ENCODE data around the gene TBCEL.

The TBCEL gene

DNA sequence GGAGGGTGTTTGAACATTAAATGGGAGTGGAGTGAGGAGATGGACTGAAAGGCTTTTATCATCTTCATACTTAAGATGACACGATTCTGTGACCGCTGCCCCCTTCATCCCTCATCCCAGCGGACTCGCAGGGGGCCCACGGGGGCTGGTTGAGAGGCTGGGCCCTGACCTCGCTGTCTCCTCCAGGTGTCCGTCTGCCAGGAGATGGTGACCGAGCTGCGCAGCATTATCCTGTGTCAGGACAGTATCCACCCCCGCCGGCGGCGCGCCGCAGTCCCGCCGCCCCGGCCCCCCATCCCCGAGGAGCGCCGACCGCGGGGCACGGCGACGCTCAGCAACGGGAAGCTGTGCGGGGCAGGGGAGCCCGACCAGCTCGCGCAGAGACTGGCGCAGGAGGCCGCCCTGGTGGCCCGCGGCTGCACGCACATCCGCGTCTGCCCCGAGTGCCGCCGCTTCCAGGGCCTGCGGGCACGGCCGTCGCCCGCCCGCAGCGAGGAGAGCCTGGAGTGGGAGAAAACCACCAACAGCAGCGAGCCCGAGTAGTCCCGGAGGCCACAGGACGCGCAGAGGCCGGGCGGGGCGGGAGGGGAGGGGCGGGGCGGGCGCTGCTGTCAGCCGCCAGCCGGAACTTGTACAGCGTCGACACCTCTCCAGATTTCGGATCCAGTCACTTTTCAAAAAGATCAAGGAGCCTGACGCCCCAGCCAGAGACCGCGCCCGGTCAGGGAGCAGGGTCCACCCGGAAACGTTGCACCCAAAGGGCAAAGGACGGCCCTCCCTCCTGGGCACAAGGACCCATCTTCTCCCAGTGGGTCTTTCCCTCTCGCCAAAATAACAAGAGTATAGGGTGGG is 38.0 kb upstream of the TBCEL start:
- no peak overlapping the region for H2BK120ac ChIP-seq (ENCODE audit: low read depth, low read length)
- no peak overlapping the region for H3K27ac ChIP-seq (ENCODE audit: low read depth, low read length)
- peak overlapping the region; percentile 59 for H3K9ac ChIP-seq (ENCODE audit: low read length)
- H3K27me3 ChIP-seq (ENCODE audit: insufficient read depth, low read length, poor library complexity): no peaks in the 10 kb centered on the region
- H3K18ac ChIP-seq (ENCODE audit: low read length): peak overlapping the region; percentile 91
- peaks cover 5% of the 10 kb centered on the region for H3K4me1 ChIP-seq (ENCODE audit: control insufficient read depth, low read depth, low read length)
- no peak overlapping the region for H3K4ac ChIP-seq (ENCODE audit: low read depth, low read length)
- H3K79me2 ChIP-seq (ENCODE audit: control insufficient read depth, insufficient read depth, low read length): no peaks in the 10 kb centered on the region
- WGBS (ENCODE audit: extremely low coverage, insufficient coverage, low lambda C conversion rate): no CpG with 5 or more reads among the region's 72 CpGs
- H4K5ac ChIP-seq (ENCODE audit: low read length): no peak overlapping the region
- peak; percentile 88 for DNase-seq
- H3K56ac ChIP-seq (ENCODE audit: low read length): peak overlapping the region; percentile 81
- H2BK15ac ChIP-seq (replicated peaks; ENCODE audit: low read depth): no peak overlapping the region
- peak overlapping the region; percentile 73 for H3K4me2 ChIP-seq (ENCODE audit: low read length)
- no peaks in the 10 kb centered on the region for H3K36me3 ChIP-seq (ENCODE audit: control insufficient read depth, insufficient read depth, low read length)
- H4K8ac ChIP-seq (ENCODE audit: low read depth, low read length): no peak overlapping the region
- no peak overlapping the region for H2AK5ac ChIP-seq (ENCODE audit: low read length)
- no peaks in the 10 kb centered on the region for H3K79me1 ChIP-seq (ENCODE audit: low read length)
- H2BK5ac ChIP-seq (ENCODE audit: low read length): no peak overlapping the region
- H3K4me3 ChIP-seq (ENCODE audit: low read length): no peak overlapping the region
- no peak overlapping the region for H3K23ac ChIP-seq (ENCODE audit: low read length)

DNA sequence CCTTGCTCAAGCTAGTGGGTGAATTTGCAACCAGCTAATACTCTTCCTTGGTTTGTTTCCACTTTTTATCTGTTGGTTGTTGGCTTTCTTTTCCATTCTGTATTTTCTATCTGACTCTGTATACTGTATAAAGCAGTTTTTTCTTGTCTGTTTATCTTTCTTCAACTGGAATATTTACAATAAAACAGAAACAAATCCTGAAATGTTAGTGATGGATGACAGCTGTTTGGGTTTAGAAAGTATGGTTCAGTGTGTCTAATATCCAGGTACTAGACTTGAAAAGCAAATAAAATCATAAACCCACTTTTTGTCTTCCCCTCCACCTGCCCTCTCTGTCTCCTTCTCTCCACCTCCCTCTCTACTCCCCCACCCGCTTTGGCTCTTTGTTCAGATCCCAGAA is 35.3 kb upstream of the TBCEL start:
- H3K4me2 ChIP-seq (ENCODE audit: low read length): no peak overlapping the region
- H3K4me3 ChIP-seq (ENCODE audit: low read length): no peak overlapping the region
- no peak overlapping the region for H3K23ac ChIP-seq (ENCODE audit: low read length)
- no peaks in the 10 kb centered on the region for H3K27me3 ChIP-seq (ENCODE audit: insufficient read depth, low read length, poor library complexity)
- no peaks in the 10 kb centered on the region for H3K79me2 ChIP-seq (ENCODE audit: control insufficient read depth, insufficient read depth, low read length)
- peaks cover 13% of the 10 kb centered on the region for H3K4me1 ChIP-seq (ENCODE audit: control insufficient read depth, low read depth, low read length)
- H3K27ac ChIP-seq (ENCODE audit: low read depth, low read length): no peak overlapping the region
- H3K4ac ChIP-seq (ENCODE audit: low read depth, low read length): no peak overlapping the region
- H3K18ac ChIP-seq (ENCODE audit: low read length): no peak overlapping the region
- no peaks in the 10 kb centered on the region for H3K36me3 ChIP-seq (ENCODE audit: control insufficient read depth, insufficient read depth, low read length)
- H2BK15ac ChIP-seq (replicated peaks; ENCODE audit: low read depth): no peak overlapping the region
- no peak overlapping the region for H2BK120ac ChIP-seq (ENCODE audit: low read depth, low read length)
- DNase-seq: no peak
- H3K9ac ChIP-seq (ENCODE audit: low read length): no peak overlapping the region
- WGBS (ENCODE audit: extremely low coverage, insufficient coverage, low lambda C conversion rate): no CpG with 5 or more reads among the region's 1 CpG
- no peak overlapping the region for H2BK5ac ChIP-seq (ENCODE audit: low read length)
- no peaks in the 10 kb centered on the region for H3K79me1 ChIP-seq (ENCODE audit: low read length)
- no peak overlapping the region for H3K56ac ChIP-seq (ENCODE audit: low read length)
- H4K8ac ChIP-seq (ENCODE audit: low read depth, low read length): no peak overlapping the region
- no peak overlapping the region for H2AK5ac ChIP-seq (ENCODE audit: low read length)
- H4K5ac ChIP-seq (ENCODE audit: low read length): no peak overlapping the region

DNA sequence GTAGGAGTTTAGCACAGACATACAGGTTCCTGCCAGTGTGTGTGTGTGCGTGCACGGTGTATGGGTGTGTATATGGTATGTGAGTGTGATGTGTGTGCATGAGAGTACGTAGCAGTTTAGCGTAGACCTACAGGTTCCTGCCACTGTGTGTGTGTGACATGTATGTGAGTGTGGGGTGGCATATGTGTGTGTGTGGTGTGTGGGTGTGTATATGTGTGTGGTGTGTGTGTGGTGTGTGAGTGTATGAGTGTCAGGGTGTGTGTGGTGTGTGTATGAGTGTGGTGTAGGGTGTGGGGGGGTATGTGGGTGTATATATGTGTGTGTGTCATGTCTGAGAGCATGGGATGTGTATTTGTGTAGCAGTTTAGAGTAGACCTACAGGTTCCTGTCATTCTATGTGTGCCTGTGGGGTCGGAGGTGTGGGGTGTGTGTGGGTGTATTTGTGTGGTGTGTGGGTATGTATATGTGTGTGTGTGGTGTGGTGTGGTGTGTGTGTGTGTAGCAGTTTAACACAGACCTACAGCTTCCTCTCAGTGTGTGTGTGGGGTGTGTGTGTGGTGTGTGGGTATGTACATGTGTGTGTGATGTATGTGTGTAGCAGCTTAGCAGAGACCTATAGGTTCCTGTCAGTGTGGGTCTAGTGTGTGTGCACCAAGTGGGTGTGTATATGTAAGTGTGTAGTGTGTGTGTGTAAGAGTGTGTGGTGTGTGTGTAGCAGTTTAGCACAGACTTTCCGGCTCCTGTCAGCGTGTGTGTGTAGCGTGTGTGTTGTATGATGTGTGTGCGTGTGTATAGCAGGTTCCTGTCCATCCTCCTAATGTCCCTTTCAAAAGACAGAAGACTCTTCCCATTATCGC is 31.8 kb upstream of the TBCEL start:
- no CpG with 5 or more reads among the region's 10 CpGs for WGBS (ENCODE audit: extremely low coverage, insufficient coverage, low lambda C conversion rate)

DNA sequence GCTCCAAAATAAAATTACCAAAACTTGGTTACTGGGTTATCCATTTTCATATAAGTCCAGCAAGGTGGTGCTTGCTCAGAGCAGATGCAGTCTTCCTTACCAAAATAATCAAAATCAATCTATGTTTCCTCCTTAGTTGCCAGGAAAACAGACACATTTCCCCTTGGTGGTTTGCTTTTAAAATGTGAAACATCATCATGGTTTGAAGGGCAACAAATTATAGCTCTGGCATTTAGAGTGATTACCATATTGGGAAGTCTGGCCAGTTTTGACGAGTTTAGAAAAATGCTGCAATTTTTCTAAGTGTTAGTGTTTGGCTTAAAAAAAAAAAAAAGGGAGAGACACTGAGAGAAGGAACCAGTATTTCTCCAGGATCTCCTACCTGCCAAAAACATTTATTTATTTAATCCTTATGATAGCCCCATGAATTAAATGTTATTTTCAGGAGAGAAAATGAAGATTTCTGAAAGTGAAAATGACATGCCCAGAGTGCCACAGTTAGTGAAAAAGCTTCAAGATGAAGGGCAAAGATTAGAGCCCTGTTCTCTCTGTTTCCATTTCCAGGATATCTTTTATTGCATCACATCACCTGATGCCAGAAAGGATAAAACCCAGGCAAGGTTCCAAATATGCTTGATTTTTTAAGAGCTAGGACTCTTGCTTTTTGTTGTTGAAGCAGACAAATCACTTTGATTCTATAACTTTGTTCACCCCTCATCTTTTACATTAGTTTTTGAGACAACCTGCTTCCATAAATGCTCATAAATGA is 29.6 kb upstream of the TBCEL start:
- Histone ChIP-seq H3K4me3 (ENCODE audit: low read length) (no peak overlapping the region), H2BK120ac (ENCODE audit: low read depth, low read length) (no peak overlapping the region), H4K5ac (ENCODE audit: low read length) (no peak overlapping the region), H3K36me3 (ENCODE audit: control insufficient read depth, insufficient read depth, low read length) (no peaks in the 10 kb centered on the region), H3K56ac (ENCODE audit: low read length) (no peak overlapping the region), H2BK5ac (ENCODE audit: low read length) (no peak overlapping the region), H3K18ac (ENCODE audit: low read length) (no peak overlapping the region), H2AK5ac (ENCODE audit: low read length) (no peak overlapping the region), H3K27ac (ENCODE audit: low read depth, low read length) (no peak overlapping the region), H2BK15ac (replicated peaks; ENCODE audit: low read depth) (no peak overlapping the region), H3K4me1 (ENCODE audit: control insufficient read depth, low read depth, low read length) (peaks cover 16% of the 10 kb centered on the region), H3K23ac (ENCODE audit: low read length) (no peak overlapping the region), H3K27me3 (ENCODE audit: insufficient read depth, low read length, poor library complexity) (no peaks in the 10 kb centered on the region), H3K79me1 (ENCODE audit: low read length) (no peaks in the 10 kb centered on the region), H3K4me2 (ENCODE audit: low read length) (no peak overlapping the region), H3K4ac (ENCODE audit: low read depth, low read length) (no peak overlapping the region), H3K79me2 (ENCODE audit: control insufficient read depth, insufficient read depth, low read length) (no peaks in the 10 kb centered on the region), H3K9ac (ENCODE audit: low read length) (no peak overlapping the region), H4K8ac (ENCODE audit: low read depth, low read length) (no peak overlapping the region)
- WGBS (ENCODE audit: extremely low coverage, insufficient coverage, low lambda C conversion rate): no CpG with 5 or more reads among the region's 1 CpG
- no peak for DNase-seq

More for the DNA sequence above, 31.8 kb upstream of the TBCEL start:
- Histone ChIP-seq H3K23ac (ENCODE audit: low read length) (peak overlapping the region; percentile 59), H2AK5ac (ENCODE audit: low read length) (peak overlapping the region; percentile 81), H3K9ac (ENCODE audit: low read length) (no peak overlapping the region), H3K4ac (ENCODE audit: low read depth, low read length) (no peak overlapping the region), H3K79me2 (ENCODE audit: control insufficient read depth, insufficient read depth, low read length) (no peaks in the 10 kb centered on the region), H3K4me2 (ENCODE audit: low read length) (no peak overlapping the region), H3K4me1 (ENCODE audit: control insufficient read depth, low read depth, low read length) (peaks cover 13% of the 10 kb centered on the region), H3K36me3 (ENCODE audit: control insufficient read depth, insufficient read depth, low read length) (no peaks in the 10 kb centered on the region), H3K18ac (ENCODE audit: low read length) (no peak overlapping the region), H3K56ac (ENCODE audit: low read length) (peak overlapping the region; percentile 40), H2BK5ac (ENCODE audit: low read length) (peak overlapping the region; percentile 47), H3K27ac (ENCODE audit: low read depth, low read length) (no peak overlapping the region), H3K27me3 (ENCODE audit: insufficient read depth, low read length, poor library complexity) (no peaks in the 10 kb centered on the region), H2BK120ac (ENCODE audit: low read depth, low read length) (no peak overlapping the region), H4K5ac (ENCODE audit: low read length) (no peak overlapping the region), H2BK15ac (replicated peaks; ENCODE audit: low read depth) (no peak overlapping the region), H3K79me1 (ENCODE audit: low read length) (no peaks in the 10 kb centered on the region), H4K8ac (ENCODE audit: low read depth, low read length) (no peak overlapping the region), H3K4me3 (ENCODE audit: low read length) (no peak overlapping the region)
- DNase-seq: no peak

DNA sequence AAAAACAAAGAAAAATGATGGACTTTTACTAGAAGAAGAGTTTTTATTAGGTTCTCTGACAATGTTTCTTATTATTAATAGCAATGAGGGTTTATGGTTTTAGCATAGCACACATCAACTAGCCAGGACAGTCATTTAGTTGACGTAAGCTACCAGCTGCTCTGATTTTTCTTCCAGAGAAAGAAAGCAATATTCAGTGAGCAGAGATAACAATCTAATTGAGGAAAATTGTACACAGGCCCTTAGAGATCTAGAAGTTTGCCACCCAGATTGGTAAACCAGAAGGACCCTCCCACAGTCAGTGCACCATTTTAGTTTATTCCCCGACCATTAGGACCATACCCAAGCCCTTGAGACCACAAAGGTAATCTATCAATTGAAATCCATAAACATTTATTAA is 28.7 kb upstream of the TBCEL start:
- H3K4me1 ChIP-seq (ENCODE audit: control insufficient read depth, low read depth, low read length): peaks cover 13% of the 10 kb centered on the region
- WGBS (ENCODE audit: extremely low coverage, insufficient coverage, low lambda C conversion rate): no CpG with 5 or more reads among the region's 2 CpGs
- no peaks in the 10 kb centered on the region for H3K79me1 ChIP-seq (ENCODE audit: low read length)
- H3K4me3 ChIP-seq (ENCODE audit: low read length): no peak overlapping the region
- no peaks in the 10 kb centered on the region for H3K79me2 ChIP-seq (ENCODE audit: control insufficient read depth, insufficient read depth, low read length)
- no peak overlapping the region for H3K18ac ChIP-seq (ENCODE audit: low read length)
- no peak overlapping the region for H2BK5ac ChIP-seq (ENCODE audit: low read length)
- no peak for DNase-seq
- H4K8ac ChIP-seq (ENCODE audit: low read depth, low read length): no peak overlapping the region
- H2BK120ac ChIP-seq (ENCODE audit: low read depth, low read length): no peak overlapping the region
- no peak overlapping the region for H3K9ac ChIP-seq (ENCODE audit: low read length)
- no peak overlapping the region for H3K27ac ChIP-seq (ENCODE audit: low read depth, low read length)
- H2AK5ac ChIP-seq (ENCODE audit: low read length): no peak overlapping the region
- no peaks in the 10 kb centered on the region for H3K36me3 ChIP-seq (ENCODE audit: control insufficient read depth, insufficient read depth, low read length)
- H3K56ac ChIP-seq (ENCODE audit: low read length): no peak overlapping the region
- no peak overlapping the region for H2BK15ac ChIP-seq (replicated peaks; ENCODE audit: low read depth)
- no peaks in the 10 kb centered on the region for H3K27me3 ChIP-seq (ENCODE audit: insufficient read depth, low read length, poor library complexity)
- no peak overlapping the region for H4K5ac ChIP-seq (ENCODE audit: low read length)
- no peak overlapping the region for H3K4me2 ChIP-seq (ENCODE audit: low read length)
- H3K4ac ChIP-seq (ENCODE audit: low read depth, low read length): no peak overlapping the region
- H3K23ac ChIP-seq (ENCODE audit: low read length): no peak overlapping the region
